Effector CD8-positive, alpha-beta T cell (primary cell): ENCODE results near the gene GK.
"Not testable (repeated sequence)": the region's sequence is repeated elsewhere in the genome, so short reads cannot be mapped to it uniquely, and the experiment has no call there.

ENCODE experiments used
- DNase-seq: peaks from one replicate; lab custom pipeline; 2025; lab: John Stamatoyannopoulos, UW
- total RNA-seq, 4 experiments: gene quantifications; one replicate each; lab custom pipeline; 2026; lab: John Stamatoyannopoulos, UW

GK gene
- total RNA-seq: 5.4 to 29.4 (median 13.5) reads per million in 4 experiments

- no peak for DNase-seq
Measured at GRCh38 chrX:30653415-30654131, at the start of gene GK. Gene GK (plus strand): TSS chrX:30653423. CDS start chrX:30653538, 115 bp downstream.

DNA sequence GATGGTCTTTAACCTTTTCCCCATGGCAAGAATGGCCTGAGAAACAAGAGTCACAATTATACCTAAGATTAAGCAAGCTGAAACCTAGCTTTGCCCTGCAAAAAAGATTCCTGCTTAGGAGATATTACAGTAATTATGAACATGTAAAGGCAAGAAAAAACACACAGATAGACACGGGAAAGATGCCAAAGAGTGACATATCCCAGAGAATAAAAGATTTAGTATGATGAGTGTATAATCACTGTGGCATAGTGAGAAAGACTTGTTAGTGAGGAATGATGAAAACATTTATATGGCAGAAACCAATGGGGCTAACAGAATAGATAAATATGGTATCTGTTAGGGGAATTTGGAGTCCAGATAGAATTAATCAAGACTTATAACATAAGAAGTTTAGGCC lies 46.1 kb upstream of the GK start:
- no peak for DNase-seq

GRCh38 chrX:30610026-30610425 lies 43.2 kb upstream of the GK start:
- DNase-seq: no peak

- no peak for DNase-seq
Measured at GRCh38 chrX:30612250-30612655, 41.0 kb upstream of the GK start.

DNA sequence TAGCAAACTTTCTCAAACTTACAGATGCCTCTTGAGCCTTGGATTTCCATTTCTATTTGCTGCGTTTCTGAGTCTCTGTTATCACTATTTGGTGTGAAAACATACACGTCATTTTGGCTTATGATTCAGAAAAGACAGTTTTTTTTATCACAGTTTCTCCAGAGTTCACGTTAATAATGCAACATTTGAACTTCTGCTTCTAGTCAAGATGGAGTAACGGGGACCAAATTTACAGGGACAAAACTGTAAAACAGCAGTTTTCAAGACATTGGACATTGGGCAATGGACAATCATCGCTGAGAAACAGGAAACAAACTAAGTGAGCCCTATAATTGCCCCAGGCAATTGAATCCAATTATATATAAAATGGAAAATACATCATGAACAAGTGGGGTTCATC lies 39.5 kb upstream of the GK start:
- no peak for DNase-seq

GRCh38 chrX:30615229-30615628 lies 38.0 kb upstream of the GK start:
- DNase-seq: no peak

- no peak for DNase-seq
Measured at GRCh38 chrX:30618160-30618765, 35.0 kb upstream of the GK start.

- DNase-seq: no peak
Measured at GRCh38 chrX:30620125-30620524, 33.1 kb upstream of the GK start.

GRCh38 chrX:30620980-30621618 lies 32.1 kb upstream of the GK start:
- no peak for DNase-seq

DNA sequence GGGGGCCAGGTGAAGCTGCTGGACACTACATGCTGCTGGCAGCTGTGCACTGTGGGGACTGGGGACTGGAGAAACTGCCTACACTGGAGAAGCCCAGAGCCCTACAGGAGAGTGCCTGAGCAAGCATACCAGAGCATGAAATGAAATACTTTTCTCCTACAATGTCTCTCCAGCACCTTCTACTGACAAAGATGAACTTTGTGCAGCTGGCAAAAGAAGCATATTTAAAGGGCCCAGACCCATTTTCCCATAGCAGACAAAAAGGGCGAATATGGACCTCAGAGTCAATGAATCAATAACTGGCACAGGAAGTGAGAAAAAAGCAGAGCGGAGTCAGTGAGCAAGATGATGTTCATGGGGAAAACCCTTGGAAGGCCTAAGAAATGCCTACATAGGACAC lies 30.9 kb upstream of the GK start:
- DNase-seq: no peak

- DNase-seq: no peak
Measured at GRCh38 chrX:30626402-30626801, 26.8 kb upstream of the GK start.

DNA sequence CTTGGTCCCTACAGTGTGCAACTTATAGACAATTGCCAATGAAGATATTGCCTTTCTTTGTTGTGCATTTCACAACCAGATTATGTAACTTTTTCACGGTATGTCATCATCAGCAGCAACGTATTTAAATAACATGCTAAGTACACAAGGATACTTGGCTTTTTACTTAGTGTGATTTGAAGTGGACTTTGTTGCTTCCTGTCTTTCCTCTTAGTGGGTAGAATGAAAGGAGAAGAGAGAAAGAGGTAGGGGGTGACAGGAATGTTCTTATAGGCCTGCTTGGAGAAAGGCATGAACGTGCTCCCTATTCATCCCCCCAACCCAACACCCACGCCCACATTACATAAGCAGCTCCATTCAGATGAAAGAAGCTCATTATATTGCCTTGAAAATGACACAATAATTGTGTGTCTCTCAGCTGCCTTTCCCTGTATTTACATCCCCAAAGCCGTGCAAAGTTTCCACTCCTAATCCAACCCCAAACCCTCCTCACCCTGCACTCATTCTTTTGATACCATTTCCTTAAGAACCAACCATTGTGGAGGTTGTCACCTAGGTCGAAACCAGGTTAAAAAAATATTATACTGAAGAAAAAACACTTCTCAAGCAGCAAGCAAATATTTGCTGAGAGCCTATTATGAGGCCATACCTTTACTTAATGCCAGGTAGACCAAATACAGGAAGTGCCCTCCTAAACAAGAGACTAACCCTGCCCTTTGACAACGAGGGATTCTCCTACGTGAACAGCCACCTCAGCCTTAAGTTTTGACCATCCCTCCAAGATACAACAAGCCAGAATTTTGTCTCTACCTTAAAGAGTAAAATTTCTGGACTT lies 25.2 kb upstream of the GK start:
- DNase-seq: no peak

DNA sequence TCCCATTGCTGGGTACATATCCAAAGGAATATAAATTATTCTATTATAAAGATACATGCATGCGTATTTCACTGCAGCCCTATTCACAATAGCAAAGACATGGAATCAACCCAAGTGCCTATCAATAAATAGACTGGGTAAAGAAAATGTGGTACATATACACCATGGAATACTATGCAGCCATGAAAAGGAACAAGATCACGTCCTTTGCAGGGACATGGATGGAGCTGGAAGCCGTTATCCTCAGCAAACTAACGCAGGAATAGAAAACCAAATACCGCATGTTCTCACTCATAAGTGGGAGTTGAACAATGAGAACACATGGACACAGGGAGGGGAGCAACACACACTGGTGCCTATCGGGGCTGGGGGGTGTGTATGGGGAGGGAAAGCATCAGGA lies 19.2 kb upstream of the GK start:
- not testable (repeated sequence) for DNase-seq

DNA sequence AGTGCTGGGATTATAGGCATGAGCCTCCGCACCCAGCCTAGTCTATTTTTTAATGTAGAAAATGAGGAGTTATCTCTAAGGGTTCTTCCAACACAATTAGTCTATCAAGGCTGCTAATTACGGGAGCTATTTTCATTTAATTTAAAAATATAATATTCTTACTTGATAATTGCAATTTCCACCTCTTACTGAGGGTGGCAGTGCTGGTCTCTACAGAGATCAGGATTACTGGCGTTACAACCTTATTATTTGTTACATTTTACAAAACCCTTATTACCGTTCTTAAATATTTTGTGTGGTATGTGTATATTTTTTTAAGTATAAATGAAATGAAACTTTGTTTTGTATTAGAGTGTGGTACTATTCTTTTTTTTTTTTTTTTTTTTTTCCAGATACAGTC lies 17.6 kb upstream of the GK start:
- DNase-seq: no peak

- DNase-seq: no peak
Measured at GRCh38 chrX:30637874-30638815, 15.1 kb upstream of the GK start.

DNA sequence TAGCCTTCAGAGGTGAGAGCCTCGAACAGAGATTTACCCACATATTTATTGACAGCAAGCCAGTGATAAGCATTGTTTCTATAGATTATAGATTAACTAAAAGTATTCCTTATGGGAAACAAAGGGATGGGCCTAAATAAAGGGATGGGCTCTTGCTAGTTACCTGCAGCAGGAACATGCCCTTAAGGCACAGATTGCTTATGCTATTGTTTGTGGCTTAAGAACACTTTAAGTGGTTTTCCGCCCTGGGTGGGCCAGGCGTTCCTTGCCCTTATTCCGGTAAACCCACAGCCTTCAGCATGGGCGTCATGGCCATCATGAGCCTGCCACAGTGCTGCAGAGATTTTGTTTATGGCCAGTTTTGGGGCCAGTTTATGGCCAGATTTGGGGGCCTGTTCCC lies 13.5 kb upstream of the GK start:
- DNase-seq: not testable (repeated sequence)

GRCh38 chrX:30642642-30643041 lies 10.6 kb upstream of the GK start:
- no peak for DNase-seq

GRCh38 chrX:30643313-30643821 lies 9.9 kb upstream of the GK start:
- DNase-seq: no peak

DNA sequence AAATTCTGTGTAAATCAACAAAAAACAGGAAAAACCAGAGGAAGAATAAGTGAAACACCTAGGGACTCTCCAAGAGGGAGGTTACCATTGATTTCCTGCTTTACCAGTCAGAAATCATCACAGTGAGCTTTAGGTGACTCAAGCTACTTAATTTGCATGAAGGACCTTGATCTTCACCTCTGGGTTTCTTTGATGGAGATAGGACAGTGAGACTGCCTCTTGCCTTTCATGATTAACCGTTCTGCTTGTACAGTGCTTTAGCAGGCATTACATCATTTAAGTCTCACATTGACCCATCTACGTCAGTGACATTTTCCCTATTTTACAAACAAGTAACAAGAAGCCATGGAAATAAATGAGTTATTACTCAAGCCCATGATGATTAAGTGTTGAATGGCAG lies 3.4 kb upstream of the GK start:
- DNase-seq: no peak

- peak; percentile 85 for DNase-seq
Measured at GRCh38 chrX:30652527-30653414, 452 bp upstream of the GK start.
